Parathyroid adenoma (tissue), 2 donors: Measurements from ENCODE around the gene RNF220.

Experiments
- H2AFZ ChIP-seq: fragments of 300-600 bp; sonication (generic); one replicate; pipeline ENCODE4 v1.7.0; 2017; ENCODE audit warnings: antibody characterized with exemption, mild to moderate bottlenecking
- H3K27ac ChIP-seq: fragments of 300-600 bp; sonication (generic); one replicate; pipeline ENCODE4 v1.7.0; 2017
- H3K27me3 ChIP-seq: fragments of 300-600 bp; sonication (generic); one replicate; pipeline ENCODE4 v1.7.0; 2017; ENCODE audit warnings: low read length; ENCODE audit not compliant: control insufficient read depth, insufficient read depth
- H3K36me3 ChIP-seq: fragments of 300-600 bp; sonication (generic); one replicate; pipeline ENCODE4 v1.7.0; 2017; ENCODE audit warnings: low read length; ENCODE audit not compliant: control insufficient read depth, insufficient read depth
- H3K4me1 ChIP-seq: fragments of 300-600 bp; sonication (generic); one replicate; pipeline ENCODE4 v1.7.0; 2017; ENCODE audit warnings: control low read depth
- H3K4me2 ChIP-seq: fragments of 300-600 bp; sonication (generic); one replicate; pipeline ENCODE4 v1.7.0; 2017; ENCODE audit warnings: low read length
- H3K4me3 ChIP-seq: fragments of 300-600 bp; sonication (generic); one replicate; pipeline ENCODE4 v1.7.0; 2017; ENCODE audit warnings: low read depth, low read length
- H3K79me2 ChIP-seq: fragments of 300-600 bp; sonication (generic); one replicate; pipeline ENCODE4 v1.7.0; 2017; ENCODE audit warnings: control low read depth
- H3K9ac ChIP-seq: fragments of 300-600 bp; sonication (generic); one replicate; pipeline ENCODE4 v1.7.0; 2017; ENCODE audit warnings: mild to moderate bottlenecking
- H3K9me3 ChIP-seq: fragments of 300-600 bp; sonication (generic); one replicate; pipeline ENCODE4 v1.7.0; 2017; ENCODE audit warnings: low read length; ENCODE audit not compliant: control insufficient read depth
- CTCF ChIP-seq: fragments of 300-600 bp; sonication (generic); IDR thresholded peaks from one replicate; pipeline ENCODE4 v1.7.0; 2017; ENCODE audit warnings: antibody characterized with exemption, mild to moderate bottlenecking
- donor health status: primary hyperparathyroidism.

The RNF220 gene

GRCh38 chr1:44616284-44616990 lies 211.4 kb downstream of the RNF220 start:
- H3K4me3 ChIP-seq = peak overlapping the region; percentile 42
- no peaks in the 10 kb centered on the region for H3K9me3 ChIP-seq
- no peaks in the 10 kb centered on the region for H3K36me3 ChIP-seq
- no peaks in the 10 kb centered on the region for H3K79me2 ChIP-seq
- H3K27me3 ChIP-seq = no peaks in the 10 kb centered on the region
- H2AFZ ChIP-seq = peak overlapping the region; percentile 81
- H3K4me1 ChIP-seq = no peaks in the 10 kb centered on the region
- H3K4me2 ChIP-seq = peak overlapping the region; percentile 82
- no peak overlapping the region for H3K9ac ChIP-seq
- no peak overlapping the region for H3K27ac ChIP-seq
- no peak for TF ChIP-seq CTCF

- no peak overlapping the region for H3K27ac ChIP-seq
- no peaks in the 10 kb centered on the region for H3K79me2 ChIP-seq
- peak overlapping the region; percentile 82 for H3K4me2 ChIP-seq
- no peaks in the 10 kb centered on the region for H3K4me1 ChIP-seq
- H3K4me3 ChIP-seq = peak overlapping the region; percentile 42
- no peaks in the 10 kb centered on the region for H3K27me3 ChIP-seq
- no peaks in the 10 kb centered on the region for H3K9me3 ChIP-seq
- no peak for TF ChIP-seq CTCF
- H2AFZ ChIP-seq = peak overlapping the region; percentile 81
- no peak overlapping the region for H3K9ac ChIP-seq
- H3K36me3 ChIP-seq = no peaks in the 10 kb centered on the region
Measured at GRCh38 chr1:44616991-44617702, 212.1 kb downstream of the RNF220 start.

- H3K4me3 ChIP-seq = no peak overlapping the region
Measured at GRCh38 chr1:44617703-44618029, 212.6 kb downstream of the RNF220 start.

GRCh38 chr1:44619261-44619900 lies 214.3 kb downstream of the RNF220 start:
- Histone ChIP-seq H3K9me3 (no peaks in the 10 kb centered on the region), H3K27ac (no peak overlapping the region), H3K79me2 (no peaks in the 10 kb centered on the region), H2AFZ (no peak overlapping the region), H3K27me3 (no peaks in the 10 kb centered on the region), H3K4me2 (no peak overlapping the region), H3K9ac (no peak overlapping the region), H3K4me1 (no peaks in the 10 kb centered on the region), H3K36me3 (no peaks in the 10 kb centered on the region), H3K4me3 (no peak overlapping the region)
- TF ChIP-seq CTCF = no peak

More at GRCh38 chr1:44617703-44618029, 212.6 kb downstream of the RNF220 start:
- no peak overlapping the region for H3K27ac ChIP-seq
- no peak overlapping the region for H3K9ac ChIP-seq
- H3K4me2 ChIP-seq = peak overlapping the region; percentile 82
- H3K79me2 ChIP-seq = no peaks in the 10 kb centered on the region
- H3K36me3 ChIP-seq = no peaks in the 10 kb centered on the region
- H3K9me3 ChIP-seq = no peaks in the 10 kb centered on the region
- H2AFZ ChIP-seq = peak overlapping the region; percentile 81
- H3K27me3 ChIP-seq = no peaks in the 10 kb centered on the region
- H3K4me1 ChIP-seq = no peaks in the 10 kb centered on the region
- no peak for TF ChIP-seq CTCF
